Stimulated activated CD8-positive, alpha-beta memory T cell treated with anti-CD3 and anti-CD28 coated beads, Interleukin-12 subunit alpha, Interleukin-12 subunit beta, amount 100 ng/mL, for 24 hours (primary cell): ENCODE data around the gene TBC1D17.
A peak's percentile ranks its signal among the peaks of the same experiment; 100 is the strongest.

Source experiments
- DNase-seq: peaks from one replicate; pipeline ENCODE4 v3.0.0-alpha.2; 2020; ENCODE audit errors: extremely low read depth

TBC1D17 gene

GRCh38 chr19:49877020-49877878 is at the start of gene TBC1D17, which contains the start of gene AKT1S1:
Gene TBC1D17 (plus strand): TSS chr19:49877702. CDS start chr19:49877724, 22 bp downstream.
Gene AKT1S1 (minus strand): TSS chr19:49877355. CDS start chr19:49873295, 4,060 bp downstream.
- DNase-seq: peak; percentile 93

- no peak for DNase-seq
These were observed 48.3 kb upstream of the TBC1D17 start for GRCh38 chr19:49829200-49829599.

DNA sequence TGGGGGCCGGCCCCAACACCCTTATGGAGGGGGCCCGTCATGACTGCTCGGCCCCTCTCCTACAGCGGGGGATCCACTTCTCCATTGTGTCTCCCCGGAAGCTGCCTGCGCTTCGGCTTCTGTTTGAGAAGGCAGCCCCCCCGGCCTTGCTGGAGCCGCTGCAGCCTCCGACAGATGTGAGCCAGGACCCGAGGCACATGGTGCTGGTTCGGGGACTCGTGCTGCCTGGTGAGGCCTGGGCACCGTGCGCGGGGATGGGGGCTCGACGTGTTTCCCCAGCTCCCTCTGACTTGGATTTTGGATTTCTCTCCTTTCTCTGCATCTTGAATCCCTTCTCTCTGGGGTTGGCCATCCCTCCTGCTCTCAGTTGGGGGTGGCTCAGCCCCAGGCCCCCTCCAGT is 47.8 kb upstream of the TBC1D17 start:
- no peak for DNase-seq

- DNase-seq: no peak
These were observed 46.7 kb upstream of the TBC1D17 start for GRCh38 chr19:49830766-49831165.

DNA sequence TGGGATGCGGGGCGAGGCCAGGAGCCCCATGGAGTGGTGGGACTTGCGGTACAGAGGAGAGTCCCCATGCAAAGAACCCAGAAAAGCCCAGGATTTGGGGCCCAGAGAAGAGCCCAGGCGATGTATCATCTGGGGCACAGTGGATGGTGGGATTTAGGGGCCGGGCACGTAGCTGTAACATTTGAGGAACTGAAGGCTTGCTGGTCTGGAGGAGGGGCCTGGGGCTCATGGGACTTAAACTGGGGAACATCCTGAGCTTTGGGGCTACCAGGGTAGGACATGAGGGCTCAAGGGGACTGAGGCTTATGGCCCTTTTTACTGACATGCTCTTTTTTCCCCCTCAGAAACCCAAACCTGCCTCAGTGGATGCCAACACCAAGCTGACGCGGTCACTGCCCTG is 45.9 kb upstream of the TBC1D17 start:
- no peak for DNase-seq

- DNase-seq: no peak
These were observed 44.9 kb upstream of the TBC1D17 start for GRCh38 chr19:49832556-49832955.

- no peak for DNase-seq
These were observed 43.9 kb upstream of the TBC1D17 start for GRCh38 chr19:49833599-49833998.

GRCh38 chr19:49835562-49835961 is 41.9 kb upstream of the TBC1D17 start:
- no peak for DNase-seq

- DNase-seq: no peak
These were observed 41.1 kb upstream of the TBC1D17 start for GRCh38 chr19:49836176-49837008.

DNA sequence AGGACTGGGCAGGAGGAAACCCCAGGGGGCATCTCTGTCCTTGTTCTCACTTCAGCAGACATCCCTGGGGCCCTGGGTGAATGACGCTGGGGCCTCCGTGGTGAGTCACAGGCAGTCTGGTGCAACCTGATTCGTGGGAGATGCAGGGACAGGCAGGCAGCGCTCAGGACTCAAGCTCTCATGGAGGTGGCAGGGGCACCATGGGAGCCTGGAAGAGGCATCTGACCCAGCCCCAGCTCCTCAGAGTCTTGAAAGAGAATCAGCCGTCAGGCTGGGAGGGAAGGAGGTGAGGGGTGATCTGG is 40.5 kb upstream of the TBC1D17 start:
- DNase-seq: no peak

- DNase-seq: no peak
These were observed 40.1 kb upstream of the TBC1D17 start for GRCh38 chr19:49837425-49837824.

- no peak for DNase-seq
These were observed 38.5 kb upstream of the TBC1D17 start for GRCh38 chr19:49838885-49839588.

GRCh38 chr19:49839713-49840112 is 37.8 kb upstream of the TBC1D17 start:
- no peak for DNase-seq

DNA sequence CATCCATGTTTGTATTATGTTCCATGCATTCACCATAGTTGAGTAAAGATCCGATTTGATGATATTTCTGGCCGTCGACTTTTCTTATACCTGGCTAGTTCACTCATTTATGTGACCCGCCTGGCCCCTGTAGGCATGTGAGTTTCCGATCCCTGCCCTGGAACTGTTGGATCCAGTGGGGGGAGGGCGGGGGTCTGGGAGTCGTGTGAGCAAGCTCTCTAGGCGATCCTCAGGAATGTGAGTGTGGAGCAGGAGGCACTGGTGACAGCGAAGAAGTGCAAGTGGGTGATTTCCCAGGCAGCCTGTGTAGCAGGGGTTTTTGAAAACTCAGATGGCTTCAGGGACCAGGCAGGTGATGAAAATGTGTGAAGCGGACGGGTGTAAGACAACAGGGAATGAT is 37.2 kb upstream of the TBC1D17 start:
- no peak for DNase-seq

DNA sequence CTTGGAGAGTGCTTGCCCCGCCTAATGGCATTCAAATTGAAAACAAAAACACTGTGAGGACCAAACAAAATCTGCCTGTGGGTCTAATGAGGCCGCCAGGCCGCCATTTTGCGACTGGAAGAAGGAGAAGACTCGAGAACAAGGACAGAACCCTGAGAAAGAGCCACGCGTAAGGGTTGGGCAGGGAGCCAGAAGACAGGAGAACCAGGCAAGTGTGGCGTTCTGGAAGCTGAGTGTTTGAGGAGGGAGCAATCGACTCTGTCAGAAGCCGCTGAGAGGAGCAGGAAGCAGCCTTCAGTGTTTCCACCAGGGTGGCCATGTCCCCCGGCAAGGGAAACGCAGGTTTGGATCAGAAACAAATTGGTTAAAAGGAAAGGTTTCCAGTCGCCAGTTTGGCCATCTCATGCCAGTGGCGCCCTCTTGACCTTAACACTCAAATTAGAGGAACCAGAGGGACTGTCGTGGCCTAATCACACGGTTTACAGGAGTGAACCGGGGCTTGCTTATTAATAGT is 36.7 kb upstream of the TBC1D17 start:
- DNase-seq: no peak

DNA sequence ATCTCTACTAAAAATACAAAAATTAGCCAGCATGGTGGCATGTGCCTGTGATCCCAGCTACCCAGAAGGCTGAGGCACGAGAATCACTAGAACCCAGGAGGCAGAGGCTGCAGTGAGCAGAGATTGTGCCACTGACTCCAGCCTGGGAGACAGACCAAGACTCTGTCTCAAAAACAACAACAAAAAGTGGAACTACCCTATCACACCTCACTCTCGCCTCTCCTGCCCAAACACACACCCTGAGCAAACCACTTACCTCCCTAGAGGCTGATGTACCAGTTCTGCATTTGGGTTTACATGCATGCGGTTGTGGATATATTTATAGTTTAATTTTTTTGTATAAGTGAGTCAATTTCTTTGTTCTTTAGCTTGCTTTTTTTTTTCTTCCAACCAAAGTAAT is 34.2 kb upstream of the TBC1D17 start:
- DNase-seq: no peak

- DNase-seq: no peak
These were observed 33.1 kb upstream of the TBC1D17 start for GRCh38 chr19:49844138-49845095.

GRCh38 chr19:49845414-49845813 is 32.1 kb upstream of the TBC1D17 start:
- DNase-seq: no peak

- no peak for DNase-seq
These were observed 31.1 kb upstream of the TBC1D17 start for GRCh38 chr19:49846408-49846807.

GRCh38 chr19:49847731-49848696 is 29.5 kb upstream of the TBC1D17 start:
- DNase-seq: no peak
